ENCODE results near the gene STBD1.
"Not testable (repeated sequence)": the region's sequence is repeated elsewhere in the genome, so short reads cannot be mapped to it uniquely, and the experiment has no call there.

Gene STBD1

DNA sequence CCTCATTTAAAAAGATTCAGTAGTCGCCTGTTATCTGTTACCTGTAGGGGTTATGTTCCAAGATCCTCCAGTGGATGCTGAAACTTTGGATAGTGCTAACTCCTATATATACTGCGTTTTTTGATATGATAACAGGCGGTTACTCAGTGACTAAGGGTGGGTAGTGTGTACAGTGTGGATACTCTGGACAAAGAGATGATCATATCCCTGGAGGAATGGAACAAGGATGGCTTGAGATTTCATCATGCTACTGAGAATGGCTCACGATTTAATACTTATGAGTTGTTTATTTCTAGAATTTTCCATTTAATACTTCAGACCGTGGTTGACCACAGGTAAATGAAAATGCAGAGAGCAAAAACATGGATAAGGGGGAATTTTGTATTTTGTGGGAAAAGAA lies 33.5 kb upstream of the STBD1 start:
- no peaks in the 10 kb centered on the region for H3K27me3 ChIP-seq (ENCODE audit: low read depth, low read length)
- H3K9me3 ChIP-seq (ENCODE audit: control insufficient read depth in 1 of 2, low read length in 2 of 2) = no peaks in the 10 kb centered on the region
- no peak overlapping the region for H3K4me3 ChIP-seq (ENCODE audit: low read depth in 1 of 2, low read length in 2 of 2)
- no peaks in the 10 kb centered on the region for H3K36me3 ChIP-seq (ENCODE audit: control insufficient read depth in 1 of 2, insufficient read depth in 2 of 2, low read length in 2 of 2)
- H3K4me1 ChIP-seq (ENCODE audit: control insufficient read depth in 1 of 2, insufficient read depth in 2 of 2, low read length in 2 of 2) = no peaks in the 10 kb centered on the region
- no peak overlapping the region for H3K27ac ChIP-seq (ENCODE audit: low read length)

DNA sequence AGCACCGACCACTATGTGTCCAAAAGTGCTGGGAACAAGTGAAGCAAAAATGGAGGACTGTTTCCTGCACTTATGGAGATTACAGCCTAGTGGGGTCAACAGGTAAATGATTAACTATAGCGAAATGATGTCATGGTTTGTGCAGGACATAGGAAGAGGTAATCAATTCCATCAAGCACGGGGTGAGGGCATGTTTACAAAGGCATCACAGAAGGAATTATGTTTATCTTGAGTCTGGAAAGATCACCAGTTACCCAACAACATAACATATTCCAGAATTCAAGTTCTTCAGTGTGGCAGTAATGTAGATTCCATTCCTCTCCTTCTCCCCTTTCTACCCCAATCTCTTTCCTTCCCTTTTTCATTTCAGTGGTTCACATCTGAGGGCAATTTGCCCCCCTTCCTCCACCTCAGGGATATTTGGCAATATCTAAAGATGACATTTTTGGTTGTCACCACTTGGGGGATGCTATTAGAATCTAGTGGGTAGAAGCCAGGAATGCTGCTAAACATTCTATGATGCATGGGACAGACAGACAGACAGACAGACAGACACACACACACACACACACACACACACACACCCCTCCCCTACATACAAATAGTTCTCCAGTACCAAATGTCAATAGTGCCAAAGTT lies 30.9 kb upstream of the STBD1 start:
- Histone ChIP-seq H3K27ac (ENCODE audit: low read length) (no peak overlapping the region), H3K36me3 (ENCODE audit: control insufficient read depth in 1 of 2, insufficient read depth in 2 of 2, low read length in 2 of 2) (no peaks in the 10 kb centered on the region), H3K4me3 (ENCODE audit: low read depth in 1 of 2, low read length in 2 of 2) (no peak overlapping the region), H3K4me1 (ENCODE audit: control insufficient read depth in 1 of 2, insufficient read depth in 2 of 2, low read length in 2 of 2) (no peaks in the 10 kb centered on the region), H3K27me3 (ENCODE audit: low read depth, low read length) (no peaks in the 10 kb centered on the region), H3K9me3 (ENCODE audit: control insufficient read depth in 1 of 2, low read length in 2 of 2) (no peaks in the 10 kb centered on the region)

DNA sequence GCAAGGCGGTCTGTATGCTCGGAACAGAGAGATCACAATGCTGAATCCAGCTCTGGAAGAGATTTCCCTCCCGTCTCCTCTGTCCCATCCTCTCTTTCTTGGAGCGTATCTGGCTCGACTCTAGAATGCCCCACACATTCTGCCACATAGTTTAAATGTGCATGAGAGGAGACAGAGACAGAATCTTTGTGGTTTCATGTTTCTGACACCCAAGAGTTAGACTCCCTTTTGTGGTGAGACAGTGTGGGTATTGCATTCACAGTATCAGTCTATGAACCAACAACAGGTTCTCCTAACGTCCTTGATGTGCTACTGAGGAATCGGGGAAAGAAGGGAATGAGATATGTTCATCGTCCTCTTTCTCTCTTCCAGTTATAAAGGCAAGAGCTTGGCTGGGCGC lies 29.7 kb upstream of the STBD1 start:
- no peak overlapping the region for H3K27ac ChIP-seq (ENCODE audit: low read length)
- H3K36me3 ChIP-seq (ENCODE audit: control insufficient read depth in 1 of 2, insufficient read depth in 2 of 2, low read length in 2 of 2) = no peaks in the 10 kb centered on the region
- no peaks in the 10 kb centered on the region for H3K4me1 ChIP-seq (ENCODE audit: control insufficient read depth in 1 of 2, insufficient read depth in 2 of 2, low read length in 2 of 2)
- no peaks in the 10 kb centered on the region for H3K27me3 ChIP-seq (ENCODE audit: low read depth, low read length)
- H3K9me3 ChIP-seq (ENCODE audit: control insufficient read depth in 1 of 2, low read length in 2 of 2) = no peaks in the 10 kb centered on the region
- no peak overlapping the region for H3K4me3 ChIP-seq (ENCODE audit: low read depth in 1 of 2, low read length in 2 of 2)

DNA sequence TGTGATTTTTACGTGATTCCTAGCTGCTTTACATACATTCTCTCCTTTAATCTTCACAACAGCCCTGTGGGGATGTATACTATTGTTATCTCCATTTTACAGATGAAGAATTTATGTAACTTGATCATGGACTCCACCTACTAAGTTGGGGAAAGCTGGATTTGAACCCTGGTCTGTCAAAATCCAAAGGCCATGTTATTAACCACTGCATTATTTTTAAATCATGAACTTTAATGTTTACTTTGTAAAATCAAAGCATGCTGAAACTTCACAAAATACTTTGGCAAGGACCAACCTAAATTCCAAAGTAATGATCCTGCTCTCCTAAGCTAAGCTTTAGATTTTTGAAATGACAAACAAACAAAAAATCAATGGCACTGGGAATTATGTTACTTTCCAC lies 28.9 kb upstream of the STBD1 start:
- H3K27me3 ChIP-seq (ENCODE audit: low read depth, low read length) = no peaks in the 10 kb centered on the region
- H3K4me3 ChIP-seq (ENCODE audit: low read depth in 1 of 2, low read length in 2 of 2) = no peak overlapping the region
- H3K4me1 ChIP-seq (ENCODE audit: control insufficient read depth in 1 of 2, insufficient read depth in 2 of 2, low read length in 2 of 2) = no peaks in the 10 kb centered on the region
- H3K36me3 ChIP-seq (ENCODE audit: control insufficient read depth in 1 of 2, insufficient read depth in 2 of 2, low read length in 2 of 2) = no peaks in the 10 kb centered on the region
- H3K9me3 ChIP-seq (ENCODE audit: control insufficient read depth in 1 of 2, low read length in 2 of 2) = no peaks in the 10 kb centered on the region
- no peak overlapping the region for H3K27ac ChIP-seq (ENCODE audit: low read length)

DNA sequence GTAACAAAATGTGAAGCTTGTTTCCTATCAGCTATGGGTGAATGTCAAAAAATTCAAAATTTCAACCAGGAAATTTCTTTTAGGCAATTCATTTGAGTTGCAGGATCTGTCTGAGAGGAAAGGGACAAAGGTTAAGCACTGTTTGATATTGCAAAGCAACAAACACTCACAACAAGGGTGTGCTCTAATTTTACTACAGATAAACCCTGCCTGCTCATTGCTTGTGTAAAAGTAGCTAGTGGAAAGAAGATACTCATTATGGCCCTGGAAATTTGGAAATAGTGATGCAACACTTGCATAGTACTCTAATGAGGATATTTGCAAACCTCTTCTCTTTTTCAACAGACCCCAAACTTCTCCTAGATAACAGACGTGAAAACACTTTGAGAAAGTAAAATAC lies 27.9 kb upstream of the STBD1 start:
- Histone ChIP-seq H3K9me3 (ENCODE audit: control insufficient read depth in 1 of 2, low read length in 2 of 2) (no peaks in the 10 kb centered on the region), H3K36me3 (ENCODE audit: control insufficient read depth in 1 of 2, insufficient read depth in 2 of 2, low read length in 2 of 2) (no peaks in the 10 kb centered on the region), H3K27ac (ENCODE audit: low read length) (no peak overlapping the region), H3K4me1 (ENCODE audit: control insufficient read depth in 1 of 2, insufficient read depth in 2 of 2, low read length in 2 of 2) (no peaks in the 10 kb centered on the region), H3K27me3 (ENCODE audit: low read depth, low read length) (no peaks in the 10 kb centered on the region), H3K4me3 (ENCODE audit: low read depth in 1 of 2, low read length in 2 of 2) (no peak overlapping the region)

DNA sequence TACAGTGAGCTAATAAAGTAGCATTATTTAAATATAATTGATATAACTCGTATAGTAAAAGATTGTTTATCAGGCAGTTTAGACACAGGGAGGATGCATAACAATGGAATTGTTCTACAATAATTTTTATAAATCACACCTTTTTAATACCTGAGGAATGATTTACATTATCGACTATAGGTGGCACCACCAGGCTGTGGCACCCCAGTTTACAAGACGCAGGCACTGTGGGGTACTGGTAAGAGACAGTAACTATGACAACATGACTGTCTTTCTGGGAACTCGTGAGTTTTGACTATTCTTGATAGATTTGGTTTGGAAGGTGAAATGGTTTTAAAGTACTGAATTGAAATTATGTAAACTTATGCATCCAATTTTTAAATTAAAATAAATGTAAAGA lies 27.1 kb upstream of the STBD1 start:
- Histone ChIP-seq H3K27me3 (ENCODE audit: low read depth, low read length) (no peaks in the 10 kb centered on the region), H3K4me3 (ENCODE audit: low read depth in 1 of 2, low read length in 2 of 2) (no peak overlapping the region), H3K27ac (ENCODE audit: low read length) (no peak overlapping the region), H3K36me3 (ENCODE audit: control insufficient read depth in 1 of 2, insufficient read depth in 2 of 2, low read length in 2 of 2) (no peaks in the 10 kb centered on the region), H3K9me3 (ENCODE audit: control insufficient read depth in 1 of 2, low read length in 2 of 2) (no peaks in the 10 kb centered on the region), H3K4me1 (ENCODE audit: control insufficient read depth in 1 of 2, insufficient read depth in 2 of 2, low read length in 2 of 2) (no peaks in the 10 kb centered on the region)

DNA sequence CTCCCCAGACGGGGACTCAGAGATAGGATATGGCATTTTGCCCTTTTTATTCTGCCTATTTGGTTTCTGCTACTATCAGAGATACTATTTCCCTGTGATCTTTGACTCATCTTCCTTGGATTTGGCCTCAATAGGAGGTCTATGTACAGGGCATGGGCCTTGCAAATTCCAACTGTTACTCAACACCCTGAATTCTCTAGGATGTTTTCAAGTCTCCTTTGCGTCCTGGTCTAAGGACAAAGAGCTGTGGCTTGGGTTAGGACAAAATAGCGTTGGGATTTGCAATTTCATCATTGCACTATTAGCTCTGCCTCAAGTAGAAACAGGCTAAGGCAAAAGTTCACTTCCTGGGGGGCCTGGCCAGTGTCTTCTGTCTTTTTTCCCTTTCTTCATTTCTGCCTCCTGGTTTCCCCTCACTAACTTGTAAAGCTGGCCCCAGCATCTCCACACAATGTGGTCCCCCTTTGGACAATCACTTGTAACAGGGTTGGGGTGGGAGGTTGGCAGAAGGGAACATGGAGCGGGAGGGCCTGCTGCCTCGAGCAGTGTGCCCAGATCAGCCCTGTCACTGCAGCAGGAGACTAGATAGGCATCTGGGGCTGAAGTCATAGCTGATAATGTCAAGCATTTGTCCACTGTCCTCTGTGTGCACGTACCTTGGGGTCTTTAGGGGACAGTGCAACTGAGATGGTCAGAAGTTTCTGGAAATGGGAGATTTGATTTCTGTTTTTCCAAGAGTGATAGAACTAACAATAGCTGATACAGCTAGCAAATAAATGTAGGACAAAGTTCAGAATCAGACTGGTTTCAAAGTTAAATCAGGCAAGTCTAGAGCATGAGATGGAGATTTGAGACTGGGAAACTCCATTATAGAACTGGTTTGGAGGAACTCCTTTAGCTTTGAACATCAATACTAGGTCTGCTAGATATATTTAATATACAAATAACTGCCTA lies 25.8 kb upstream of the STBD1 start:
- Histone ChIP-seq H3K27me3 (ENCODE audit: low read depth, low read length) (no peaks in the 10 kb centered on the region), H3K9me3 (ENCODE audit: control insufficient read depth in 1 of 2, low read length in 2 of 2) (no peaks in the 10 kb centered on the region), H3K4me1 (ENCODE audit: control insufficient read depth in 1 of 2, insufficient read depth in 2 of 2, low read length in 2 of 2) (no peaks in the 10 kb centered on the region), H3K4me3 (ENCODE audit: low read depth in 1 of 2, low read length in 2 of 2) (no peak overlapping the region), H3K36me3 (ENCODE audit: control insufficient read depth in 1 of 2, insufficient read depth in 2 of 2, low read length in 2 of 2) (no peaks in the 10 kb centered on the region), H3K27ac (ENCODE audit: low read length) (no peak overlapping the region)

DNA sequence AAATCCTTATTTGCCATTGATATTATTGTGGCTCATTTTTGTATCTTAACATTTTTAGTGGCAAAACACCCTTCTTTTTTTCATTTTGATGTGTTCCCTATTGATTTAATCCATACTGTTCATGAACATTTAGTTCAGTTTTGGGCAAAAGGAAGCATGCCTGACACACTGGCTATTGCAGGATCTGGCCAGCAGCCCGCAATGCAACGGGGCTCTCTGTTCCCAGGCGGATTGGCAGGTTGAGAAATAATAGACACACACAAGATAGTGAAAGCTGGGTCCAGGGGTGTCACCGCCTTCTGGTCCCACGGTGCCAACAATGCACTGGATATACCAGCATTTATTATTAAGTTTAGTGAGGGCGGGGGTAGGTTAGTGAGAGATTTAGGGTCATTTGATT lies 24.9 kb upstream of the STBD1 start:
- not testable (repeated sequence) for H3K27me3 ChIP-seq (ENCODE audit: low read depth, low read length); H3K27ac ChIP-seq (ENCODE audit: low read length); H3K4me3 ChIP-seq (ENCODE audit: low read depth in 1 of 2, low read length in 2 of 2); H3K36me3 ChIP-seq (ENCODE audit: control insufficient read depth in 1 of 2, insufficient read depth in 2 of 2, low read length in 2 of 2); H3K9me3 ChIP-seq (ENCODE audit: control insufficient read depth in 1 of 2, low read length in 2 of 2); H3K4me1 ChIP-seq (ENCODE audit: control insufficient read depth in 1 of 2, insufficient read depth in 2 of 2, low read length in 2 of 2)

DNA sequence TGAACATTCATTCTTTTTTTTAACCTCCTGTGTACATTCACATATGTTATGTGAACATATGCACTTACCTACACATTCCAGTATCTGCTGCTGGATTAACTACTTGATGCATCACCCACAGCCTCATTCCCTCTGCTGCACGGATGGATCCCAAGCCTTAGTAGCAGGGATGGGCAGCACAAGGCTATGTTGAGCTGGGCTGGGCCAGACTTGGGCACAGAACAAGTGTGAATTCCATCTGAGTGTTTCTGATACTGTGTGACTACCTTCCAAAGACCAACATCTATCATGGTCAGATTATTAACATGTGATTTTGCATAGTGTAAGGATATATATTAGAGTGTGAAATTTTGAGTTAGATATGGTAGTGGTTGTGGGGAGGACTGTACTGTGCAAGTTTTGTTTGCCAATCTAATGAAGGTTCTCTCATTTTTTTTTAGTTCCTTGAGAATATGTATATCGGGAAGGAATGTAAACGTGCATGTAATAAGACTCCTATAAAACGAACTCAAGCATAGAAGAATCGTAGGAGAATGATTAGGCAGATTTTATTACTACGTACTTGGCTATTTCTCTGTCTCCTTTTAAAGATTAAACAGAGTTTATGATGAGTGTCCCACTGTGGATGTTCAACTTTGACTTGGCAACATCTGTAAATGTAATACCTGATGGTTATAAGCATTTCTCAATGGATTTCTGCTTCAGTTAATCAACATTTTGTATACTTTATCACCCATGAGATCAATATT lies 23.4 kb upstream of the STBD1 start:
- no peaks in the 10 kb centered on the region for H3K36me3 ChIP-seq (ENCODE audit: control insufficient read depth in 1 of 2, insufficient read depth in 2 of 2, low read length in 2 of 2)
- no peaks in the 10 kb centered on the region for H3K9me3 ChIP-seq (ENCODE audit: control insufficient read depth in 1 of 2, low read length in 2 of 2)
- no peak overlapping the region for H3K27ac ChIP-seq (ENCODE audit: low read length)
- H3K4me1 ChIP-seq (ENCODE audit: control insufficient read depth in 1 of 2, insufficient read depth in 2 of 2, low read length in 2 of 2) = no peaks in the 10 kb centered on the region
- no peak overlapping the region for H3K4me3 ChIP-seq (ENCODE audit: low read depth in 1 of 2, low read length in 2 of 2)
- H3K27me3 ChIP-seq (ENCODE audit: low read depth, low read length) = no peaks in the 10 kb centered on the region

DNA sequence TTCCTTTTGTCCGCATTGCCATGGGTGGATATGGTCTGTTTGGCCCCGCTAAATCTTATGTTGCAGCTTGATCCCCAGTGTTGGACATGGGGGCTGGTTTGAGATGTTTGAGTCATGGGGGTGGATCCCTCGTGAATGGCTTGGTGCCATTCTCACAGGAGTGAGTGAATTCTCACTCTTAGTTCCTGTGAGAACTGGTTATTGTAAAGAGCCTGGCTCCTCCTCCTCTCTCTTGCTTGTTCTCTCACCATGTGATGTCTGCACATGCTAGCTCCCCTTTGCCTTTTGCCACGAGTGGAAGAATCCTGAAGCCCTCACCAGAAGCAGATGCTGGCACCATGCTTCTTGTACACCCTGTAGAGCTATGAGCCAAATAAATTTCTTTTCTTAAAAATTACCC lies 22.6 kb upstream of the STBD1 start:
- Histone ChIP-seq H3K9me3 (ENCODE audit: control insufficient read depth in 1 of 2, low read length in 2 of 2) (no peaks in the 10 kb centered on the region), H3K36me3 (ENCODE audit: control insufficient read depth in 1 of 2, insufficient read depth in 2 of 2, low read length in 2 of 2) (no peaks in the 10 kb centered on the region), H3K4me3 (ENCODE audit: low read depth in 1 of 2, low read length in 2 of 2) (no peak overlapping the region), H3K27ac (ENCODE audit: low read length) (no peak overlapping the region), H3K4me1 (ENCODE audit: control insufficient read depth in 1 of 2, insufficient read depth in 2 of 2, low read length in 2 of 2) (no peaks in the 10 kb centered on the region), H3K27me3 (ENCODE audit: low read depth, low read length) (no peaks in the 10 kb centered on the region)

DNA sequence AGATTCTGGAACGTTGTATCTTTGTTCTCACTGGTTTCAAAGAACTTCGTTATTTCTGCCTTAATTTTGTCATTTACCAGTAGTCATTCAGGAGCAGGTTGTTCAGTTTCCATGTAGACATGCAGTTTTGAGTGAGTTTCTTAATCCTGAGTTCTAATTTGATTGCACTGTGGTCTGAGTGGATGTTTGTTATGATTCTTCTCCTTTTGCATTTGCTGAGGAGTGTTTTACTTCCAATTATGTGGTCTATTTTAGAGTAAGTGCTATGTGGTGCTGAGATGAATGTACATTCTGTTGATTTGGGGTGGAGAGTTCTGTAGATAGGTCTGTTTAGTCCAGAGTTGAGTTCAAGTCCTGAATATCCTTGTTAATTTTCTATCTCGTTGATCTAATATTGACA lies 18.7 kb upstream of the STBD1 start:
- not testable (repeated sequence) for H3K27ac ChIP-seq (ENCODE audit: low read length); H3K36me3 ChIP-seq (ENCODE audit: control insufficient read depth in 1 of 2, insufficient read depth in 2 of 2, low read length in 2 of 2); H3K9me3 ChIP-seq (ENCODE audit: control insufficient read depth in 1 of 2, low read length in 2 of 2); H3K27me3 ChIP-seq (ENCODE audit: low read depth, low read length); H3K4me1 ChIP-seq (ENCODE audit: control insufficient read depth in 1 of 2, insufficient read depth in 2 of 2, low read length in 2 of 2); H3K4me3 ChIP-seq (ENCODE audit: low read depth in 1 of 2, low read length in 2 of 2)
